Measurements from ENCODE around the gene TTC39B. TPM values are rescaled to one million over a fixed set of nuclear protein-coding genes. Genes with fewer than 3 reads are reported as not detected.

The TTC39B gene
- total and polyA plus RNA-seq, 5 donors = 1.00 to 3.8 (median 3.2) TPM

- ATAC-seq = no peak
- Histone ChIP-seq H3K4me3 (ENCODE audit: low read length) (no peak overlapping the region), H3K4me1 (ENCODE audit: control insufficient read depth, insufficient read depth, low read length) (no peaks in the 10 kb centered on the region), H3K9me3 (ENCODE audit: control insufficient read depth, low read length) (no peaks in the 10 kb centered on the region), H3K27me3 (ENCODE audit: control insufficient read depth, insufficient read depth) (no peaks in the 10 kb centered on the region), H3K27ac (ENCODE audit: low read length) (no peak overlapping the region)
- intact Hi-C loops (cut with DNase I) = no loop called here
- WGBS = 91% methylated on average over 7 of the region's 7 CpGs
- no peak for DNase-seq
Observed at GRCh38 chr9:15205632-15206420, 101.2 kb downstream of the TTC39B start.

GRCh38 chr9:15203581-15203980 is 103.4 kb downstream of the TTC39B start:
- intact Hi-C loops (cut with DNase I) = no loop called here
- H3K27me3 ChIP-seq (ENCODE audit: control insufficient read depth, insufficient read depth) = no peaks in the 10 kb centered on the region
- H3K27ac ChIP-seq (ENCODE audit: low read length) = no peak overlapping the region
- ATAC-seq (no peak), DNase-seq (no peak)
- H3K4me1 ChIP-seq (ENCODE audit: control insufficient read depth, insufficient read depth, low read length) = no peaks in the 10 kb centered on the region
- WGBS = 66% methylated on average over 3 of the region's 3 CpGs
- H3K9me3 ChIP-seq (ENCODE audit: control insufficient read depth, low read length) = no peaks in the 10 kb centered on the region
- H3K4me3 ChIP-seq (ENCODE audit: low read length) = no peak overlapping the region

- no peaks in the 10 kb centered on the region for H3K27me3 ChIP-seq (ENCODE audit: control insufficient read depth, insufficient read depth)
- no peak overlapping the region for H3K4me3 ChIP-seq (ENCODE audit: low read length)
- H3K27ac ChIP-seq (ENCODE audit: low read length) = no peak overlapping the region
- no peaks in the 10 kb centered on the region for H3K4me1 ChIP-seq (ENCODE audit: control insufficient read depth, insufficient read depth, low read length)
- DNase-seq = no peak
- no peak for ATAC-seq
- intact Hi-C loops (cut with DNase I) = no loop called here
- 96% methylated on average over 3 of the region's 3 CpGs for WGBS
- no peaks in the 10 kb centered on the region for H3K9me3 ChIP-seq (ENCODE audit: control insufficient read depth, low read length)
Observed at GRCh38 chr9:15200111-15200510, 106.9 kb downstream of the TTC39B start.

- H3K4me3 ChIP-seq (ENCODE audit: low read length) = no peak overlapping the region
- no peak overlapping the region for H3K27ac ChIP-seq (ENCODE audit: low read length)
- H3K4me1 ChIP-seq (ENCODE audit: control insufficient read depth, insufficient read depth, low read length) = no peaks in the 10 kb centered on the region
- ATAC-seq (no peak), DNase-seq (peak in 1 of 3 donors; percentile 37)
- H3K9me3 ChIP-seq (ENCODE audit: control insufficient read depth, low read length) = no peaks in the 10 kb centered on the region
- H3K27me3 ChIP-seq (ENCODE audit: control insufficient read depth, insufficient read depth) = no peaks in the 10 kb centered on the region
- intact Hi-C loops (cut with DNase I) = no loop called here
- WGBS = 94% methylated on average over 5 of the region's 5 CpGs
Observed at GRCh38 chr9:15192856-15193255, 114.2 kb downstream of the TTC39B start.

GRCh38 chr9:15191378-15191777 is 115.6 kb downstream of the TTC39B start:
- ATAC-seq (no peak), DNase-seq (no peak)
- H3K4me3 ChIP-seq (ENCODE audit: low read length) = no peak overlapping the region
- H3K4me1 ChIP-seq (ENCODE audit: control insufficient read depth, insufficient read depth, low read length) = no peaks in the 10 kb centered on the region
- H3K9me3 ChIP-seq (ENCODE audit: control insufficient read depth, low read length) = no peaks in the 10 kb centered on the region
- intact Hi-C loops (cut with DNase I) = no loop called here
- no peaks in the 10 kb centered on the region for H3K27me3 ChIP-seq (ENCODE audit: control insufficient read depth, insufficient read depth)
- no peak overlapping the region for H3K27ac ChIP-seq (ENCODE audit: low read length)

- Histone ChIP-seq H3K27me3 (ENCODE audit: control insufficient read depth, insufficient read depth) (no peaks in the 10 kb centered on the region), H3K27ac (ENCODE audit: low read length) (no peak overlapping the region), H3K9me3 (ENCODE audit: control insufficient read depth, low read length) (no peaks in the 10 kb centered on the region), H3K4me1 (ENCODE audit: control insufficient read depth, insufficient read depth, low read length) (no peaks in the 10 kb centered on the region), H3K4me3 (ENCODE audit: low read length) (no peak overlapping the region)
- DNase-seq (no peak), ATAC-seq (no peak)
- WGBS = 81% methylated on average over 7 of the region's 7 CpGs
- intact Hi-C loops (cut with DNase I) = no loop called here
Observed at GRCh38 chr9:15189481-15189880, 117.5 kb downstream of the TTC39B start.

- no peaks in the 10 kb centered on the region for H3K9me3 ChIP-seq (ENCODE audit: control insufficient read depth, low read length)
- no peak overlapping the region for H3K27ac ChIP-seq (ENCODE audit: low read length)
- no peak for ATAC-seq
- 83% methylated on average over 1 of the region's 1 CpG for WGBS
- no peak overlapping the region for H3K4me3 ChIP-seq (ENCODE audit: low read length)
- no peaks in the 10 kb centered on the region for H3K4me1 ChIP-seq (ENCODE audit: control insufficient read depth, insufficient read depth, low read length)
- no peak for DNase-seq
- no peaks in the 10 kb centered on the region for H3K27me3 ChIP-seq (ENCODE audit: control insufficient read depth, insufficient read depth)
- intact Hi-C loops (cut with DNase I) = no loop called here
Observed at GRCh38 chr9:15187589-15187988, 119.4 kb downstream of the TTC39B start.

- ATAC-seq (no peak), DNase-seq (no peak)
- intact Hi-C loops (cut with DNase I) = no loop called here
- WGBS = 64% methylated on average over 3 of the region's 3 CpGs
- Histone ChIP-seq H3K4me3 (ENCODE audit: low read length) (no peak overlapping the region), H3K9me3 (ENCODE audit: control insufficient read depth, low read length) (no peaks in the 10 kb centered on the region), H3K27me3 (ENCODE audit: control insufficient read depth, insufficient read depth) (no peaks in the 10 kb centered on the region), H3K27ac (ENCODE audit: low read length) (no peak overlapping the region), H3K4me1 (ENCODE audit: control insufficient read depth, insufficient read depth, low read length) (no peaks in the 10 kb centered on the region)
Observed at GRCh38 chr9:15182730-15183129, 124.3 kb downstream of the TTC39B start.

- ATAC-seq = no peak
- no peaks in the 10 kb centered on the region for H3K4me1 ChIP-seq (ENCODE audit: control insufficient read depth, insufficient read depth, low read length)
- H3K4me3 ChIP-seq (ENCODE audit: low read length) = no peak overlapping the region
- no peaks in the 10 kb centered on the region for H3K9me3 ChIP-seq (ENCODE audit: control insufficient read depth, low read length)
- no peaks in the 10 kb centered on the region for H3K27me3 ChIP-seq (ENCODE audit: control insufficient read depth, insufficient read depth)
- DNase-seq = no peak
- no peak overlapping the region for H3K27ac ChIP-seq (ENCODE audit: low read length)
- 88% methylated on average over 2 of the region's 2 CpGs for WGBS
- intact Hi-C loops (cut with DNase I) = no loop called here
Observed at GRCh38 chr9:15182101-15182551, 124.9 kb downstream of the TTC39B start.

- 99% methylated on average over 1 of the region's 1 CpG for WGBS
- ATAC-seq = no peak
- no peak for DNase-seq
- Histone ChIP-seq H3K27ac (ENCODE audit: low read length) (no peak overlapping the region), H3K4me3 (ENCODE audit: low read length) (no peak overlapping the region), H3K4me1 (ENCODE audit: control insufficient read depth, insufficient read depth, low read length) (no peaks in the 10 kb centered on the region), H3K27me3 (ENCODE audit: control insufficient read depth, insufficient read depth) (no peaks in the 10 kb centered on the region), H3K9me3 (ENCODE audit: control insufficient read depth, low read length) (no peaks in the 10 kb centered on the region)
- intact Hi-C loops (cut with DNase I) = no loop called here
Observed at GRCh38 chr9:15180124-15180523, 126.9 kb downstream of the TTC39B start.

- Histone ChIP-seq H3K27ac (ENCODE audit: low read length) (no peak overlapping the region), H3K4me1 (ENCODE audit: control insufficient read depth, insufficient read depth, low read length) (no peaks in the 10 kb centered on the region), H3K27me3 (ENCODE audit: control insufficient read depth, insufficient read depth) (no peaks in the 10 kb centered on the region), H3K4me3 (ENCODE audit: low read length) (no peak overlapping the region), H3K9me3 (ENCODE audit: control insufficient read depth, low read length) (no peaks in the 10 kb centered on the region)
- intact Hi-C loops (cut with DNase I) = no loop called here
- no peak for DNase-seq
- 92% methylated on average over 3 of the region's 3 CpGs for WGBS
- ATAC-seq = no peak
Observed at GRCh38 chr9:15178631-15179030, 128.4 kb downstream of the TTC39B start.

- WGBS = 54% methylated on average over 1 of the region's 1 CpG
- ATAC-seq (no peak), DNase-seq (no peak)
- Histone ChIP-seq H3K27ac (ENCODE audit: low read length) (no peak overlapping the region), H3K4me3 (ENCODE audit: low read length) (no peak overlapping the region), H3K9me3 (ENCODE audit: control insufficient read depth, low read length) (no peaks in the 10 kb centered on the region), H3K4me1 (ENCODE audit: control insufficient read depth, insufficient read depth, low read length) (no peaks in the 10 kb centered on the region), H3K27me3 (ENCODE audit: control insufficient read depth, insufficient read depth) (no peaks in the 10 kb centered on the region)
- intact Hi-C loops (cut with DNase I) = no loop called here
Observed at GRCh38 chr9:15176836-15177235, 130.2 kb downstream of the TTC39B start.
